ENCODE measurements around the gene PRMT7.

The PRMT7 gene

GRCh38 chr16:68342620-68343019, 31.8 kb downstream of the PRMT7 start:
- no peak overlapping the region for H3K27ac ChIP-seq
- POLR2A ChIA-PET (ENCODE audit: low non-redundant PET): no interaction called here
- CTCF ChIA-PET: interaction anchor here (0.9 kb wide), 1 partner anchor 14 kb away, joined by 3 read pairs; no protein-coding TSS in a partner anchor
- no peak for DNase-seq (ENCODE audit: low spot score)
- TF ChIP-seq CTCF (conservative IDR thresholded peaks at IDR 0.05; ENCODE audit: low read depth): no peak

- H3K27ac ChIP-seq: no peak overlapping the region
- no peak for TF ChIP-seq CTCF (conservative IDR thresholded peaks at IDR 0.05; ENCODE audit: low read depth)
- no peak for DNase-seq (ENCODE audit: low spot score)
- CTCF ChIA-PET: no interaction called here
- POLR2A ChIA-PET (ENCODE audit: low non-redundant PET): no interaction called here
Observed at GRCh38 chr16:68343137-68343536, 32.3 kb downstream of the PRMT7 start.

- DNase-seq (ENCODE audit: low spot score): no peak
- CTCF ChIA-PET: no interaction called here
- POLR2A ChIA-PET (ENCODE audit: low non-redundant PET): no interaction called here
- no peak overlapping the region for H3K27ac ChIP-seq
- no peak for TF ChIP-seq CTCF (conservative IDR thresholded peaks at IDR 0.05; ENCODE audit: low read depth)
Observed at GRCh38 chr16:68344252-68344651, 33.4 kb downstream of the PRMT7 start.

GRCh38 chr16:68345351-68345810, 34.6 kb downstream of the PRMT7 start:
- no peak for DNase-seq (ENCODE audit: low spot score)
- ChIA-PET POLR2A (ENCODE audit: low non-redundant PET) (no interaction called here), CTCF (no interaction called here)
- no peak for TF ChIP-seq CTCF (conservative IDR thresholded peaks at IDR 0.05; ENCODE audit: low read depth)
- no peak overlapping the region for H3K27ac ChIP-seq

- ChIA-PET POLR2A (ENCODE audit: low non-redundant PET) (no interaction called here), CTCF (no interaction called here)
- H3K27ac ChIP-seq: no peak overlapping the region
- TF ChIP-seq CTCF (conservative IDR thresholded peaks at IDR 0.05; ENCODE audit: low read depth): no peak
- DNase-seq (ENCODE audit: low spot score): no peak
Observed at GRCh38 chr16:68345958-68346635, 35.3 kb downstream of the PRMT7 start.

GRCh38 chr16:68346892-68347480, 36.2 kb downstream of the PRMT7 start:
- POLR2A ChIA-PET (ENCODE audit: low non-redundant PET): no interaction called here
- H3K27ac ChIP-seq: no peak overlapping the region
- DNase-seq (ENCODE audit: low spot score): no peak
- CTCF ChIA-PET: no interaction called here
- no peak for TF ChIP-seq CTCF (conservative IDR thresholded peaks at IDR 0.05; ENCODE audit: low read depth)
